Bronchial epithelial cell (primary cell): ENCODE measurements around the gene OR7G3. TPM values are rescaled to one million over a fixed set of nuclear protein-coding genes. Genes with fewer than 3 reads are reported as not detected.
A peak's percentile ranks its signal among the peaks of the same experiment; 100 is the strongest.

Experiments
- DNase-seq: peaks from one replicate; pipeline ENCODE4 v3.0.0-alpha.2; 2010; ENCODE audit warnings: low read depth
- FAIRE-seq: peaks from 2 replicates; lab custom pipeline; 2011; peaks lifted over from hg19 to GRCh38; lab: Jason Lieb, UNC
- H3K27me3 ChIP-seq: 2 replicates; pipeline ENCODE4 v1.5.1; 2011; ENCODE audit warnings: low read length; ENCODE audit not compliant: control insufficient read depth, insufficient read depth
- H3K36me3 ChIP-seq: 2 replicates; pipeline ENCODE4 v1.5.1; 2011; ENCODE audit warnings: low read length; ENCODE audit not compliant: control insufficient read depth, insufficient read depth
- H3K4me3 ChIP-seq: 2 replicates; pipeline ENCODE4 v1.5.1; 2011; ENCODE audit warnings: mild to moderate bottlenecking, low read depth, low read length, control low read depth
- total RNA-seq: library from RNA; depleted of rRNA; stranded (reverse); fragments of >200 nt; gene quantifications from 2 replicates; pipeline ENCODE4 v1.2.1, GENCODE V29; 2014
- TF ChIP-seq, protein P1 (sequence below): IDR thresholded peaks from 2 replicates; pipeline ENCODE4 v1.5.1; 2011; ENCODE audit warnings: mild to moderate bottlenecking, moderate library complexity, low read length, control low read depth, inconsistent platforms; ENCODE audit not compliant: insufficient read depth, severe bottlenecking

OR7G3 gene
- total RNA-seq, 1 donor from 2014 or later: not detected

GRCh38 chr19:9148697-9149096, 21.9 kb upstream of the OR7G3 start:
- Histone ChIP-seq H3K36me3 (peaks cover 5% of the 10 kb centered on the region), H3K27me3 (no peaks in the 10 kb centered on the region), H3K4me3 (no peak overlapping the region)
- TF ChIP-seq, protein P1, sequence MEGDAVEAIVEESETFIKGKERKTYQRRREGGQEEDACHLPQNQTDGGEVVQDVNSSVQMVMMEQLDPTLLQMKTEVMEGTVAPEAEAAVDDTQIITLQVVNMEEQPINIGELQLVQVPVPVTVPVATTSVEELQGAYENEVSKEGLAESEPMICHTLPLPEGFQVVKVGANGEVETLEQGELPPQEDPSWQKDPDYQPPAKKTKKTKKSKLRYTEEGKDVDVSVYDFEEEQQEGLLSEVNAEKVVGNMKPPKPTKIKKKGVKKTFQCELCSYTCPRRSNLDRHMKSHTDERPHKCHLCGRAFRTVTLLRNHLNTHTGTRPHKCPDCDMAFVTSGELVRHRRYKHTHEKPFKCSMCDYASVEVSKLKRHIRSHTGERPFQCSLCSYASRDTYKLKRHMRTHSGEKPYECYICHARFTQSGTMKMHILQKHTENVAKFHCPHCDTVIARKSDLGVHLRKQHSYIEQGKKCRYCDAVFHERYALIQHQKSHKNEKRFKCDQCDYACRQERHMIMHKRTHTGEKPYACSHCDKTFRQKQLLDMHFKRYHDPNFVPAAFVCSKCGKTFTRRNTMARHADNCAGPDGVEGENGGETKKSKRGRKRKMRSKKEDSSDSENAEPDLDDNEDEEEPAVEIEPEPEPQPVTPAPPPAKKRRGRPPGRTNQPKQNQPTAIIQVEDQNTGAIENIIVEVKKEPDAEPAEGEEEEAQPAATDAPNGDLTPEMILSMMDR: no peak
- no peak for DNase-seq
- no peak for FAIRE-seq

GRCh38 chr19:9146882-9147281, 20.1 kb upstream of the OR7G3 start:
- Histone ChIP-seq H3K4me3 (no peak overlapping the region), H3K27me3 (no peaks in the 10 kb centered on the region), H3K36me3 (peaks cover 3% of the 10 kb centered on the region)
- FAIRE-seq: no peak
- DNase-seq: no peak
- TF ChIP-seq, protein P1: no peak

GRCh38 chr19:9144920-9145319, 18.2 kb upstream of the OR7G3 start:
- H3K36me3 ChIP-seq: peaks cover 3% of the 10 kb centered on the region
- FAIRE-seq: no peak
- no peak overlapping the region for H3K4me3 ChIP-seq
- H3K27me3 ChIP-seq: no peaks in the 10 kb centered on the region
- TF ChIP-seq, protein P1: no peak
- DNase-seq: no peak

GRCh38 chr19:9140159-9140874, 13.6 kb upstream of the OR7G3 start, which contains the start of gene ZNF317:
Gene ZNF317 (plus strand): TSS chr19:9140397. CDS start chr19:9156017, 15,620 bp downstream.
- peak; percentile 84 for DNase-seq
- TF ChIP-seq, protein P1: no peak
- Histone ChIP-seq H3K4me3 (peak within 1 kb of the TSS; percentile 81), H3K36me3 (peaks cover 2% of the 10 kb centered on the region), H3K27me3 (no peaks in the 10 kb centered on the region)
- no peak for FAIRE-seq

DNA sequence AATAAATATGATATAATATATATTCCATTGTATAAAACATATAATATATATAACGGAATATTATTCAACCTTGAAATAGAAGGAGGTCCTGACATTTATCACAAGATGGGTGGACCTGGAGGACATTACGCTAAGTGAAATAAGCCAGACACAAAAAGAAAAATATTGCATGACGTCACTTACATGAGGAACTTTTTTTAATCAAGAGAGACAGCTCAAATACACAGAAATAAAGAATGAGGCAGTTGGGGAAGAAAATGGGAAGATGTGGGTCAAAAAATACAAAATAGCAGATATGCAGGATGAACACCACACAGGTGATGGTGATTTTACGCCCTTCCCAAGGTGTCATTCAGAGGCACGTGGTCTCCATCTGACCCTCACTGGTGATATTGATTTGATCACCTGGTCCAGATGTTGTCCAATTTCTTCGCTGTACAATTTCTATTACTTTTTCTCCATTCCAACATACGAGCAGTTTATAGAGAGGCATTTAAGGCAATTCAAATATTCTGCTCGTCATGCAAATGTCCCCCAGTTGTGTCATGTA, 12.9 kb upstream of the OR7G3 start:
- TF ChIP-seq, protein P1: no peak
- DNase-seq: no peak
- FAIRE-seq: no peak
- H3K4me3 ChIP-seq: peak overlapping the region; percentile 81
- H3K27me3 ChIP-seq: no peaks in the 10 kb centered on the region
- H3K36me3 ChIP-seq: no peaks in the 10 kb centered on the region

DNA sequence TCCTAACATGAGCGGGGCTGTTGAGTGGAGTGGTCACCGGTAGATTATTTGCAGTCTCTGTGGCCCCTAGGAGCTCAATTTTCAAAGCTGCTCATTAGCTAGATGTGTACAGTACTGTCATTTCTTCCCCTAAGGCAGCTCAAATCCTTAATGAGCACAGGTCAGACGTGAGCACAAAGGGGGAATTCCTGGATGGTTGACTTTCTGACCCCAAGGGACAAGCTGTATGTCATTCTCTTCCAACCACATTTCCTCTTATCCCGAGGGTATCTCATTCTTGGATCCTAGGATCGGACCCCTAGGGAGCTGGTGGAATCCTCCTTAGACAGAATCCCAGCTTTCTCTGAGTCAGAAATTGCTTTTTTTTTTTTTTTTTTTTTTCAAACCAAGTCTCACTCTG, 5.7 kb upstream of the OR7G3 start:
- DNase-seq (no peak), FAIRE-seq (no peak)
- H3K27me3 ChIP-seq: no peaks in the 10 kb centered on the region
- TF ChIP-seq, protein P1: no peak
- H3K36me3 ChIP-seq: no peaks in the 10 kb centered on the region
- H3K4me3 ChIP-seq: no peak overlapping the region
